ENCODE results near the gene FANCG.

GRCh38 chr9:35072461-35073278 lies 7.1 kb downstream of the FANCG start, which contains the start of gene VCP:
- peak; percentile 79 for TF ChIP-seq TBP (IDR thresholded peaks at IDR 0.05; ENCODE audit: low read depth, low read length)
- no peak for TF ChIP-seq SP4 (IDR thresholded peaks at IDR 0.05; ENCODE audit: low read length)
- TF ChIP-seq CTCF (IDR thresholded peaks at IDR 0.05; ENCODE audit: control extremely low read depth in 1 of 3, insufficient read depth in 1 of 3, low read depth in 1 of 3, low read length in 3 of 3) = no peak
- TF ChIP-seq RNF2 (IDR thresholded peaks at IDR 0.05; ENCODE audit: borderline replicate concordance, low read depth, low read length, missing control alignments, poor library complexity, severe bottlenecking) = no peak
- no peak for TF ChIP-seq ZNF274 (IDR thresholded peaks at IDR 0.05; ENCODE audit: borderline replicate concordance, extremely low read depth, low read length)
- TF ChIP-seq SP1 (IDR thresholded peaks at IDR 0.05; ENCODE audit: low read depth, low read length) = peak; percentile 99

All from H1 (cell line).